H1 (cell line): Measurements from ENCODE around the gene BCKDHB. TPM values are rescaled to one million over a fixed set of nuclear protein-coding genes. Genes with fewer than 3 reads are reported as not detected.
A peak's percentile ranks its signal among the peaks of the same experiment; 100 is the strongest.

Experiments
- CTCF ChIA-PET: fragments of 300-600 bp; sonication (Branson Sonifier 250); formaldehyde crosslinking; loops from one replicate; lab custom pipeline; 2021; ENCODE audit not compliant: partially characterized antibody; lab: Charles Lee
- POLR2A ChIA-PET: fragments of 300-600 bp; sonication (Branson Sonifier 250); formaldehyde crosslinking; loops from one replicate; lab custom pipeline; 2021; ENCODE audit warnings: inconsistent platforms; ENCODE audit not compliant: partially characterized antibody; lab: Charles Lee
- DNase-seq, 2 experiments: peaks; one replicate each; pipeline versions ENCODE4 v3.0.0 to v3.0.0-alpha.2; 2010 to 2022; ENCODE audit warnings: low spot score in 2 of 2, low read depth in 1 of 2, mixed read lengths in 1 of 2
- FAIRE-seq: peaks from 2 replicates; lab custom pipeline; 2011; peaks lifted over from hg19 to GRCh38; lab: Jason Lieb, UNC
- H2AFZ ChIP-seq: 2 replicates; pipeline ENCODE4 v1.8.1; 2012; ENCODE audit warnings: low read length, inconsistent platforms
- H2AK5ac ChIP-seq: 2 replicates; pipeline ENCODE4 v1.6.1; 2013; ENCODE audit warnings: low read depth, low read length
- H2BK120ac ChIP-seq: replicated peaks from 2 replicates; pipeline ENCODE3; 2013; ENCODE audit warnings: low read depth, low read length, inconsistent platforms
- H2BK12ac ChIP-seq: 2 replicates; pipeline ENCODE4 v1.6.1; 2013; ENCODE audit warnings: low read depth, low read length
- H2BK15ac ChIP-seq: 2 replicates; pipeline ENCODE4 v1.6.1; 2013; ENCODE audit warnings: low read length
- H2BK20ac ChIP-seq: 2 replicates; pipeline ENCODE4 v1.6.1; 2013; ENCODE audit warnings: low read length
- H2BK5ac ChIP-seq: 2 replicates; pipeline ENCODE4 v1.6.1; 2013; ENCODE audit warnings: low read depth, low read length
- H3K14ac ChIP-seq: 2 replicates; pipeline ENCODE4 v1.6.1; 2013; ENCODE audit warnings: inconsistent platforms; ENCODE audit not compliant: insufficient read length
- H3K18ac ChIP-seq: 2 replicates; pipeline ENCODE4 v1.6.1; 2013; ENCODE audit warnings: low read length; ENCODE audit errors: extremely low read depth
- H3K23ac ChIP-seq: 2 replicates; pipeline ENCODE4 v1.6.1; 2013; ENCODE audit warnings: inconsistent platforms; ENCODE audit not compliant: insufficient read length
- H3K23me2 ChIP-seq: 2 replicates; pipeline ENCODE4 v1.6.1; 2013; ENCODE audit warnings: low read depth, low read length
- H3K27ac ChIP-seq: 2 replicates; pipeline ENCODE4 v1.6.1; 2011; ENCODE audit warnings: low read depth, low read length, inconsistent platforms
- H3K27me3 ChIP-seq, 4 experiments: replicated peaks in 1 of 4; 1 replicate in 1 of 4; 2 replicates in 3 of 4; pipeline versions ENCODE4 v1.6.1 to v1.8.1; 2011 to 2013; ENCODE audit warnings: low read length in 3 of 4, mild to moderate bottlenecking in 3 of 4, inconsistent platforms in 2 of 4, mixed read lengths in 2 of 4, moderate library complexity in 1 of 4; ENCODE audit not compliant: control insufficient read depth in 3 of 4, insufficient read depth in 3 of 4; ENCODE audit errors: extremely low read depth in 1 of 4
- H3K36me3 ChIP-seq, 4 experiments: 2 replicates each; pipeline versions ENCODE4 v1.6.1 to v1.8.1; 2011 to 2013; ENCODE audit warnings: mild to moderate bottlenecking in 4 of 4, low read length in 3 of 4, moderate library complexity in 2 of 4, control low read depth in 1 of 4, inconsistent platforms in 1 of 4; ENCODE audit not compliant: insufficient read depth in 4 of 4, control insufficient read depth in 2 of 4
- H3K4ac ChIP-seq: replicated peaks from 2 replicates; pipeline ENCODE3; 2013; ENCODE audit warnings: low read length, low read depth, mixed read lengths, inconsistent platforms; ENCODE audit not compliant: insufficient read length
- H3K4me1 ChIP-seq, 4 experiments: replicated peaks in 1 of 4; 1 replicate in 1 of 4; 2 replicates in 3 of 4; pipeline versions ENCODE4 v1.6.1 to v1.8.1; 2011 to 2013; ENCODE audit warnings: low read length in 3 of 4, inconsistent platforms in 2 of 4, mixed read lengths in 1 of 4; ENCODE audit not compliant: insufficient read depth in 4 of 4, control insufficient read depth in 3 of 4
- H3K4me2 ChIP-seq, 2 experiments: 2 replicates each; pipeline versions ENCODE4 v1.6.1 to v1.8.1; 2011 to 2013; ENCODE audit warnings: low read depth in 2 of 2, low read length in 2 of 2, control low read depth in 1 of 2, inconsistent platforms in 1 of 2, mild to moderate bottlenecking in 1 of 2; ENCODE audit not compliant: insufficient read depth in 1 of 2
- H3K4me3 ChIP-seq, 4 experiments: fragments of 200-600, 300-600 bp in 1 of 4; sonication (generic), shearing (Covaris generic), sonication (Bioruptor Twin) in 1 of 4; 2 replicates each; pipeline versions ENCODE4 v1.5.1 to v1.8.1; 2011 to 2016; ENCODE audit warnings: low read length in 4 of 4, low read depth in 3 of 4, control low read depth in 2 of 4, inconsistent platforms in 2 of 4, mild to moderate bottlenecking in 2 of 4, mixed read lengths in 1 of 4, moderate library complexity in 1 of 4; ENCODE audit not compliant: insufficient read depth in 2 of 4; ENCODE audit errors: extremely low read depth in 1 of 4
- H3K56ac ChIP-seq: replicated peaks from 2 replicates; pipeline ENCODE3; 2013; ENCODE audit warnings: low read depth, mild to moderate bottlenecking, mixed read lengths, low read length, inconsistent platforms; ENCODE audit not compliant: insufficient read length
- H3K79me1 ChIP-seq: 2 replicates; pipeline ENCODE4 v1.6.1; 2013; ENCODE audit warnings: low read depth, low read length, control low read depth
- H3K79me2 ChIP-seq, 2 experiments: 2 replicates each; pipeline versions ENCODE4 v1.6.1 to v1.8.1; 2012 to 2013; ENCODE audit warnings: low read length in 2 of 2, mild to moderate bottlenecking in 2 of 2, inconsistent platforms in 1 of 2; ENCODE audit not compliant: insufficient read depth in 2 of 2, control insufficient read depth in 1 of 2
- H3K9ac ChIP-seq, 4 experiments: replicated peaks in 1 of 4; 1 replicate in 1 of 4; 2 replicates in 3 of 4; pipeline versions ENCODE4 v1.6.1 to v1.8.1; 2011 to 2013; ENCODE audit warnings: low read depth in 3 of 4, low read length in 3 of 4, control low read depth in 2 of 4, mild to moderate bottlenecking in 2 of 4, moderate library complexity in 2 of 4, inconsistent platforms in 1 of 4; ENCODE audit errors: extremely low read depth in 1 of 4
- H3K9me3 ChIP-seq, 2 experiments: 2 replicates each; pipeline versions ENCODE4 v1.6.1 to v1.8.1; 2012 to 2013; ENCODE audit warnings: mild to moderate bottlenecking in 2 of 2, moderate library complexity in 2 of 2, control low read depth in 1 of 2, inconsistent platforms in 1 of 2, low read depth in 1 of 2, low read length in 1 of 2, mixed read lengths in 1 of 2; ENCODE audit not compliant: insufficient read depth in 2 of 2
- H4K20me1 ChIP-seq, 2 experiments: replicated peaks in 1 of 2; 2 replicates each; pipeline versions ENCODE3 to v1.8.1; 2011 to 2013; ENCODE audit warnings: inconsistent platforms in 2 of 2, low read length in 2 of 2, mild to moderate bottlenecking in 1 of 2; ENCODE audit not compliant: insufficient read depth in 2 of 2, control insufficient read depth in 1 of 2
- H4K5ac ChIP-seq: 2 replicates; pipeline ENCODE4 v1.6.1; 2013; ENCODE audit warnings: low read length, low read depth, mixed read lengths, inconsistent platforms; ENCODE audit not compliant: insufficient read length
- H4K8ac ChIP-seq: 2 replicates; pipeline ENCODE4 v1.8.0; 2013; ENCODE audit warnings: mild to moderate bottlenecking, moderate library complexity, low read length, inconsistent platforms; ENCODE audit not compliant: insufficient read depth; ENCODE audit errors: extremely low read depth
- H4K91ac ChIP-seq: replicated peaks from 2 replicates; pipeline ENCODE3; 2013; ENCODE audit warnings: low read length, mixed read lengths, inconsistent platforms; ENCODE audit not compliant: insufficient read length
- BACH1 ChIP-seq: IDR thresholded peaks from 2 replicates; pipeline ENCODE4 v1.6.1; 2012; ENCODE audit warnings: low read length, improper control_type of control experiment
- BRCA1 ChIP-seq: IDR thresholded peaks from 2 replicates; pipeline ENCODE4 v1.6.1; 2012; ENCODE audit warnings: low read depth, low read length, improper control_type of control experiment
- CEBPB ChIP-seq: IDR thresholded peaks from 2 replicates; pipeline ENCODE4 v1.6.1; 2012; ENCODE audit warnings: low read depth, low read length
- EGR1 ChIP-seq: IDR thresholded peaks from 2 replicates; pipeline ENCODE4 v1.6.1; 2011; ENCODE audit warnings: low read depth, low read length, borderline replicate concordance
- EP300 ChIP-seq, 2 experiments: IDR thresholded peaks; 1 replicate in 1 of 2; 2 replicates in 1 of 2; pipeline ENCODE4 v1.6.1; 2011 to 2012; ENCODE audit warnings: low read depth in 2 of 2, low read length in 2 of 2, mild to moderate bottlenecking in 2 of 2, borderline replicate concordance in 1 of 2, inconsistent platforms in 1 of 2, moderate library complexity in 1 of 2
- FOSL1 ChIP-seq: IDR thresholded peaks from 2 replicates; pipeline ENCODE4 v1.6.1; 2011; ENCODE audit warnings: mild to moderate bottlenecking, low read depth, low read length, moderate library complexity; ENCODE audit not compliant: insufficient read depth
- GTF2F1 ChIP-seq: IDR thresholded peaks from 2 replicates; pipeline ENCODE4 v1.6.1; 2012; ENCODE audit warnings: low read depth, low read length, improper control_type of control experiment, borderline replicate concordance
- JUN ChIP-seq: IDR thresholded peaks from 2 replicates; pipeline ENCODE4 v1.6.1; 2011; ENCODE audit warnings: low read depth, mild to moderate bottlenecking, improper control_type of control experiment, low read length
- MAFK ChIP-seq: IDR thresholded peaks from 2 replicates; pipeline ENCODE4 v1.6.1; 2012; ENCODE audit warnings: low read depth, mild to moderate bottlenecking, improper control_type of control experiment, low read length
- NRF1 ChIP-seq: IDR thresholded peaks from 2 replicates; pipeline ENCODE4 v1.6.1; 2011; ENCODE audit warnings: mild to moderate bottlenecking, low read depth, low read length, improper control_type of control experiment
- RXRA ChIP-seq: IDR thresholded peaks from 2 replicates; pipeline ENCODE4 v1.6.1; 2011; ENCODE audit warnings: low read depth, mild to moderate bottlenecking, low read length, moderate library complexity; ENCODE audit not compliant: insufficient read depth
- SIX5 ChIP-seq: IDR thresholded peaks from 2 replicates; pipeline ENCODE4 v1.6.1; 2011; ENCODE audit warnings: mild to moderate bottlenecking, low read depth, low read length
- TAF7 ChIP-seq: optimal IDR thresholded peaks from 2 replicates; pipeline ENCODE3; 2011; ENCODE audit warnings: low read depth, mild to moderate bottlenecking, inconsistent platforms, low read length, moderate library complexity, borderline replicate concordance
- YY1 ChIP-seq: IDR thresholded peaks from 2 replicates; pipeline ENCODE4 v1.6.1; 2011; ENCODE audit warnings: low read depth, mild to moderate bottlenecking, low read length
- WGBS, 2 experiments: shearing (Covaris generic) in 1 of 2; methylation state at CpG; one replicate each; pipeline versions ENCODE4 v1.1.6 to v1.1.7; 2013 to 2015; ENCODE audit warnings: low lambda C conversion rate in 2 of 2, mixed read lengths in 2 of 2, inconsistent platforms in 1 of 2, low coverage in 1 of 2, missing lambda C conversion rate in 1 of 2; ENCODE audit not compliant: insufficient replicate concordance in 2 of 2, insufficient coverage in 1 of 2, insufficient read length in 1 of 2; ENCODE audit errors: extremely low coverage in 1 of 2, missing lambda C conversion rate in 1 of 2; 5-methylcytosine and 5-hydroxymethylcytosine counted together
- polyA plus RNA-seq, 7 experiments: library from polyadenylated mRNA; depleted of rRNA in 3 of 7; stranded (reverse) in 5 of 7; unstranded in 2 of 7; fragments of >200 nt in 5 of 7; fragments of 200-250 nt in 2 of 7; gene quantifications; 1 replicate in 5 of 7; 2 replicates in 1 of 7; 4 replicates in 1 of 7; pipeline versions ENCODE4 v1.2.1 to v1.2.3, GENCODE V29; 2011 to 2013; ENCODE audit warnings: missing spikeins in 2 of 7, mixed read lengths in 2 of 7
- total RNA-seq: library from RNA; stranded (reverse); fragmentation: NEBNext Ultra II Directional; extraction: Animal tissue kit (Norgen Biotek cat#: 25700); gene quantifications from 2 replicates; pipeline ENCODE4 v1.2.1, GENCODE V29; 2021
- TF ChIP-seq, protein P1 (sequence below): IDR thresholded peaks from 2 replicates; pipeline ENCODE4 v1.6.1; 2012; ENCODE audit warnings: inconsistent platforms

The BCKDHB gene
- total and polyA plus RNA-seq, 2 of the 8 experiments (the other 6 are each of a cell fraction or from before 2014, with no cell fraction given), result 22.1 to 30.8 TPM

DNA sequence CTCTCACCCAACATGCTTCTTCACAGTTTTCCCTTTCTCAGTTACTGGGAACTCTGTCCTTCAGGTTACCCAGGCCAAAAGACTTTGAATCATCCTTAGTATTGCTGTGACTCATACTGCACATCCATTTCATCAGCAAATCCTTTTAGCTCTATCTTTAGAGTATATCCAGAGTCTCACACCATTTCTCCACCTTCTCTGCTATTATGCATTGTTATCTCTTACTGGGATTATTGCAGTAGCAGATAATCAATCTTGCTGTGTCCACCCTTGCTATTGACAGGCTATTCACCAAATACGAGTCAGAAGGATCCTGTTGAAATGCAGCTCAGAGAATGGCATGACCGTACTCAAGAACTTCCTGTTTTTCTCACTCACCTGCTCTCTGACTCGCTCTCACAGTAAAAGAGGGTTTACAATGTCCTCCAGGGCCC, 57.3 kb downstream of the BCKDHB start:
- Histone ChIP-seq H3K79me1 (no peaks in the 10 kb centered on the region; the same call in 1 of the 2 replicates), H3K23ac (no peak overlapping the region), H2BK12ac (no peak overlapping the region), H4K8ac (no peak overlapping the region), H3K14ac (no peak overlapping the region), H3K4ac (no peak overlapping the region), H3K9ac (peak overlapping the region in 1 of 4 experiments; percentile 40; a peak in 1 of 7 replicates), H4K5ac (no peak overlapping the region), H4K20me1 (no peaks in the 10 kb centered on the region), H3K79me2 (no peaks in the 10 kb centered on the region), H3K36me3 (peaks cover 0 to 4% (median 0%) of the 10 kb centered on the region in 4 experiments; a peak in 2 of 8 replicates), H3K18ac (no peak overlapping the region), H3K4me1 (no peaks in the 10 kb centered on the region; a peak in 1 of 7 replicates), H3K4me3 (no peak overlapping the region), H2BK120ac (no peak overlapping the region), H2BK5ac (no peak overlapping the region), H2BK20ac (no peak overlapping the region), H2AFZ (no peak overlapping the region), H3K9me3 (no peaks in the 10 kb centered on the region), H3K27ac (0 out of 2 replicates have a peak overlapping the region, but pooled peaks have one; percentile 6), H3K4me2 (no peak overlapping the region), H3K27me3 (no peaks in the 10 kb centered on the region), H2AK5ac (no peak overlapping the region), H3K23me2 (no peaks in the 10 kb centered on the region; the same call in 1 of the 2 replicates), H3K56ac (no peak overlapping the region), H2BK15ac (no peak overlapping the region), H4K91ac (no peak overlapping the region)
- CTCF ChIA-PET, result interaction anchor here (1.7 kb wide), 1 partner anchor 51 kb away, joined by 4 read pairs; no protein-coding TSS in a partner anchor
- DNase-seq (no peak), FAIRE-seq (no peak)
- POLR2A ChIA-PET, result no interaction called here
- WGBS, 2 experiments, result 87% methylated on average over 3 of the region's 3 CpGs; no CpG with 5 or more reads in 1 of the 2 experiments
- TF ChIP-seq JUN (no peak), SIX5 (no peak), GTF2F1 (no peak), CEBPB (no peak), TAF7 (no peak), YY1 (no peak), BACH1 (no peak), RXRA (no peak), FOSL1 (no peak), NRF1 (no peak), EP300 (IDR thresholded peaks at IDR 0.05; ENCODE audit: borderline replicate concordance in 1 of 2, low read depth in 2 of 2, low read length in 2 of 2) (no peak), MAFK (no peak), EGR1 (no peak), BRCA1 (no peak)
- TF ChIP-seq, protein P1, sequence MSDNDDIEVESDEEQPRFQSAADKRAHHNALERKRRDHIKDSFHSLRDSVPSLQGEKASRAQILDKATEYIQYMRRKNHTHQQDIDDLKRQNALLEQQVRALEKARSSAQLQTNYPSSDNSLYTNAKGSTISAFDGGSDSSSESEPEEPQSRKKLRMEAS, result no peak
